Activated CD4-positive, alpha-beta T cell treated with anti-CD3 and anti-CD28 coated beads, Interleukin-2, amount 50 U/mL, for 48 hours (primary cell): ENCODE measurements around the gene TAS2R60.
"Not testable (repeated sequence)": the region's sequence is repeated elsewhere in the genome, so short reads cannot be mapped to it uniquely, and the experiment has no call there.

Source experiments
- DNase-seq, 2 experiments: peaks; one replicate each; pipeline ENCODE4 v3.0.0-alpha.2; 2020

TAS2R60 gene, protein sequence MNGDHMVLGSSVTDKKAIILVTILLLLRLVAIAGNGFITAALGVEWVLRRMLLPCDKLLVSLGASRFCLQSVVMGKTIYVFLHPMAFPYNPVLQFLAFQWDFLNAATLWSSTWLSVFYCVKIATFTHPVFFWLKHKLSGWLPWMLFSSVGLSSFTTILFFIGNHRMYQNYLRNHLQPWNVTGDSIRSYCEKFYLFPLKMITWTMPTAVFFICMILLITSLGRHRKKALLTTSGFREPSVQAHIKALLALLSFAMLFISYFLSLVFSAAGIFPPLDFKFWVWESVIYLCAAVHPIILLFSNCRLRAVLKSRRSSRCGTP

DNA sequence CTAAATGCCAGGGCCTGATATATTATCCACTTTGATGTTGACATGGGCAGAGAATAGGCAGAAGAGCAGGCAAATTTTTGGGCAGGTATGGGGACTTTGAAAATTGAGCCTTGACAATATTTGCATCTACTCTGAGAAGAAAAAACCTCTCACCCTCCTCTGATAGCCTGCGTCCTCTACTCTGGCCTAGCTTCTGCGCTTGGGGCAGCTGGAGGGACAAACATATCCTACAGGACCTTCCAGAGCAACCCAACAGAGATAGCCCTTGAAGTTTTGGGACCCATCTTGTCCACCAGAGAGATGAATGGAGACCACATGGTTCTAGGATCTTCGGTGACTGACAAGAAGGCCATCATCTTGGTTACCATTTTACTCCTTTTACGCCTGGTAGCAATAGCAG lies at the start of gene TAS2R60:
TSS of gene TAS2R60 (plus strand) at position 301 of the 400 bp plus-strand sequence. CDS start at position 301, 0 bp downstream.
- DNase-seq: no peak

DNA sequence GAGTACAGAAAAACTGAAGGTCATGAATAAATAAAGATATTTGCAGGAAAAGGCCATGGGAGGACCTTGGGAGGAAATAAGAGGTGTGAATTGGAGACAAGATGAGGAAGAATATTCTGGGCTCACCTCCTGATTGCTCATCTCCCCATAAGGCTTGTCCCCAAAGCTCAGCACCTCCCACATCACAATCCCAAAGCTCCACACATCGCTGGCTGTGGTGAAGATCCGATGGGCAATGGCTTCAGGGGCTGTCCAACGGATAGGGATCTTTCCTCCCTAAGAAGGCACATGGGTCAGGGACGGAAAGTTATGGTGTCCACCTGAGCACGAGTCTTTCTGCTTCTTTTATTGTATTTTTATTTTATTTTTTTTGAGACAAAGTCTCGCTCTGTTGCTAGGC lies 49.2 kb upstream of the TAS2R60 start:
- no peak for DNase-seq

DNA sequence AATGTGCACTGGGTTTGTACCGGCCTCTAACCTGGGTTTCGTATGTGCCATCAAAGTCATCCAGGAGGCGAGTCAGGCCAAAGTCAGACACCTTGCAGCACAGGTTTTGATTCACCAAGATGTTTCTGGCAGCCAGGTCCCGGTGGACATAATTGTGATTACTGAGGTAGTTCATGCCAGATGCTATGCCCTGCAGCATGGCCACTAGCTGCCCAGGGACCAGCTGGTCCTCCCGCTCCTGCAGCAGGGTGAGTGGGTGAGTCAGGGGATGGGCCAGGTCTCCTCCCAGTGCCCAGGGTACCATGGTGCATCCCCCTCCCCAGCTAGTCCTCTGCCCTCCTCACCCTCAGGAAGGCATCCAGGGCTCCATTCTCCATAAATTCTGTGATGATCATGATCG lies 48.5 kb upstream of the TAS2R60 start:
- DNase-seq: no peak

DNA sequence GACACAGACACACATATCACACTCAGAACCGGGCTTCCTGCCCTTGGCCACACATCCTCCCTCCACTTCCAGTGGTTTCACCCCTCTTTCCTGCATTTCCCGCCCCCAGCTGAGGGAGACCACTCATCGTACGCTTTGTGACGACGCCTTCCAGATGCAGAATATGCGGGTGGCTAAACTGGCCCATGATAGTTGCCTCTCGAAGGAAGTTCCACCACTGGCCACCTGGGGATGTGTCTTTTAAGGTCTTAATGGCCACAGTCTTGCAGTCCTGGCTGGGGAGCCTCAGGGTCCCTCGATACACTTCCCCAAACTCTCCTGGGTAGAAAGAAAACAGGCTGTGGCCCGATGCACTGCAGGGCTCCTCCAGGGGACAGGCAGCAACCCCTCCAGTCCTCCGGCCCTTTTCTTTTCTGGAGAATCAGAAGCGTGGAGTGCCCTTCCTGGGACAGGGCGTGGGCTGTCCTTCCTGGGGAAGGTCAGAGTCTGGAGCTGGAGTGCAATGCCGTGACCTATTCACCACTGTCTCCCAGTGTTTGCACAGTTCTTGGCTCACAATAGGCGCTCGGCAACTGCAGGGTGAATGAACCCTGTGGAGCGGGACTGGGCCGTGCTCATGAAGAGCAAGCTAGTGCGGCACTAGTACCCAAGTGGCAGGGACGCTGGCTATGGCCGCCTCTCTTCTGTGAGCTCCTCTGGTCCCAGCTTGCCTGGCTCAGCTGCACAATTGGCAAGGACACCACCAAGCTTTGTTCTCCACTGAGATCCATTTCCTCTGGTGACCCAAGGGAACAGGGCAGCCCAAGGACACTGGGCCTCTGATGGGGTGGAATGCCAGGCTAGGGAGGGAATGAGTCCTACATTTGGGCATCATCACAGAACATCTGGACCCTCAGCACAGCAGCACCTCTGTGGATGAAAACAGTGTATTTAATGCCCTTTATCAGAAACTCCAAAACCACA lies 47.8 kb upstream of the TAS2R60 start:
- no peak for DNase-seq

DNA sequence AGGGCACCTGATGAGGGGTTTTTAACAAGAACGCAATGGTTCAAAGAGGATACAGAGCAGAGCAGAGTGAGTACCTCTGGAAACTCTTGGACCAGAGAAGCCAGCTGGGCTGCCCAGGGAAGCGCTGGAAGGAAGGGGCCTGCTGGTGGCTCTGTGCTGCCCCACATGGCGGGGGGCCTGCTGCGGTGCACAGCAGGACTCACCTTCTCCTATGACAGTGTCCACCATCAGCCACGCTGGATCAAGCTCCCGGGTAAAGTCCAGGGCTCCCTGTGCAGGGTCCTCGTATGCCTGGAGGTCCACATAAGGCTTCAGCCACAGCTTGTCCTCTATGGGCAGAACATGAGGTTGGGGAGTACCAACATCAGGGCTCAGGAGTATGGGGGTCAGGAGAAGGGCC lies 47.1 kb upstream of the TAS2R60 start:
- DNase-seq: no peak

DNA sequence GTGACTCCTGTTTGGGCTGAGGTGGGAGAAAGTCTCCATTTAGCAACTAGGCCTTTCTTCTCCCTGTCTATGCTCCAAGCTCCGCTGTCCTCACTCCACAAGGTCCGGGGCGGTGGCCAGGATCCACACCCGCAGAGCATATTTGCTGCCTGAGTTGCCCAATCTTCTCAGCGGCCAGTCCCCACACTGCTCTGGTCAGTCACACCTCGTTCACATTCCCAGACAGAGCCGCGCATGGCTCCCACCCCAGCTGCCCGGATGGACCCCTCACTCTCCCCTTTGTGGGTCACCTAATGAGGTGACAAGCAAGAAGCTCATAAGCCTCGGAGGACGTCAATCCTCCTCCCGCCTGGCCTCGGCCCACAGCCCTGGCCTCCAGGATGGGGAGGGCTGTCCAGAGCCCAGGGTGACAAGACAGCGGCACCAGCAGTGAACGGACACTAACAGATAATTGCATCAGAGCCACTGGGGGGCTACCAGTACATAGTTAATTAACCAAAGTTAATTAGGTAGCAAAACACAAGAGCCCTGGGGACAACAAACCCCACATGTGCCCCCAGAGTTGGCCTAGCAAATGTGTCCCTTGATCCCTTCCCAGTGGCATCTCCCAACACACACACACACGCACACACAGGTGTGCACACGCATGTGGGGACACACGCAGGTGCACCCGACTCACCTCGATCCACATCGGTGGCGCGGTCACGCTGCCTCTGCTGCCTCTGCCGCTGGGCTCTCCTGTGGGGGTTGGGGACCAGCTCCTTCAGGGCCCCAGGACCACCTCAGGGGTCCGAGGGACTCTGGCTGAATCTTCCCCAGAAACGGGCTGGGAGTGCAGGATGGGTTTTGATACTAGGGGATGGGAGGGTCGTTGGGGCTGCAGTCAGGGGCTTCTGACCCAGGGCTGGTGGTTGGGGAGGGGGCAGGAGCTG lies 46.4 kb upstream of the TAS2R60 start:
- no peak for DNase-seq

DNA sequence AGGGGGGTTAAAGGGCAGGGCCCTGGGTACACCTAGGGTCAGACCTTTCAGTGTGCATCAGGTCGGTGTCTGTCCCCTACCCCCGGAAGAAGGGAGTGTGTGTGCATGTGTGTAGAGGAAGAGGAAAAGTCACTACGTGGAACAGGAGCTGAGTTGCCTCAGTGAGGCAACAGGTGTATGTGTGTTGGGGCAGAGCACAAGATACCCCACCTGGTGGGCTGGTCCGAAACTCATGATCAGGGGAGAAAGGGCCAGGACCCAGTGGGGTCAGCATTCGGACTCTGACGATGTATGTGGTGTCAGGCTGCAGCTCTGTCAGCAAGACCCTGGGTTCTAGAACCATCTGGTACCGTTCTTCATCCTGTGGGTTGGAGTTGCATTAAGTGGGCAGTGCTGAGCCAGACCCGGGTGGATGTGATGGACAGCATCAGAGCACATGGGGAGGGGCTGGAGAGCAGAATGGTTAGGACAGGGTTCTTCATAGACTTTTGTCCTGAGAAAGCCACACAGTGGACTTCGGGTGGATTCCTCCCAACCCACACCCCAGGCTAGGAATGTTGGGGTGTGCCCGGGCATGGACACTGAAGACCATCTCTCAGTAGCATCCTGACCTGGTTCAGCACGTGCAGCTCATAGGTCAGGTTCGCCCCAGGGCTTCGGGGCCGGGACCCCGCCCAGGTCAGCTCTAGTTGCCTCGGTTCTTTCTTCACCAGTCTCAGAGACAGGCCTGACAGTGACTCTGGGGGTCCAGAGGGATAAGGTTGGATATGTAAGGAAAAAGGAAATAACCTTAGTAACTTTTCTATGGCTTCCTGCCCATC lies 45.3 kb upstream of the TAS2R60 start:
- no peak for DNase-seq

DNA sequence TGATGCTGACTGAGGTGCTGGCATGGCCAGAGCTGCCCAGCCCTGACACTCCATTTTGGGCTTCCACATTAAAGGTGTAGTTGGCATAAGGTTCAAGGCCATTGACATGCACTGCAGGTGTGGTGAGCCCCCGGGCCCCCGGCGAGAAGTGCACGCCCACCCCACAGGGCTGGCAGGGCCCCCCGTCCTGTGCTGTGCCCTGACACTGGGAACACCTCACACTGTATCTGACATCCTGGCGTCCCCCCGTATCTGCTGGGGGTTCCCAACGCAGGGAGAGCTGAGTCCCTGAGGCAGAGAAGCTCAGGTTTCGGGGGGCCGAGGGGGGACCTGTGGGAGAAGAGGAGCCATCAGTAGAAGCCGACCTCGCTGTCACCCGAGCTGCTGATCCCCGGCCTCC lies 44.6 kb upstream of the TAS2R60 start:
- DNase-seq: no peak

DNA sequence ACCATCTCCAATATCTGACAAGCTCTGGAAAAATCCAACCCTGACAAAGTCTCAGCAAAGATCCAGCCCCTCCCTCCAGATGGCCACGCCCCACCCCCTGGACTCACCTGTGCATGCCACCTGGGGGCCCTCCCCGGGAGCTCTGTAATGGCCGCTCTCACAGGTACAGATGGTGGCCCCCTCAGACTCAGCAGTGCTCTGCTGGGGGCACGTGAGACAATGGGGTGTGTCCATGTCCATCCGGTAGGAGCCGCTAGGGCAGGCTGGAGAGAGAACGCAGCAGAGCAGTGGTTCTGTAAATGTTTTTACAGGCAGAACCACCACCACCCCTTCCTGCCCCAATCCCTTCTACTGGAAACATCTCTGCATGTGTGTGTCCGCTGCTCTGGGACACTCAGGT lies 44.1 kb upstream of the TAS2R60 start:
- DNase-seq: no peak

DNA sequence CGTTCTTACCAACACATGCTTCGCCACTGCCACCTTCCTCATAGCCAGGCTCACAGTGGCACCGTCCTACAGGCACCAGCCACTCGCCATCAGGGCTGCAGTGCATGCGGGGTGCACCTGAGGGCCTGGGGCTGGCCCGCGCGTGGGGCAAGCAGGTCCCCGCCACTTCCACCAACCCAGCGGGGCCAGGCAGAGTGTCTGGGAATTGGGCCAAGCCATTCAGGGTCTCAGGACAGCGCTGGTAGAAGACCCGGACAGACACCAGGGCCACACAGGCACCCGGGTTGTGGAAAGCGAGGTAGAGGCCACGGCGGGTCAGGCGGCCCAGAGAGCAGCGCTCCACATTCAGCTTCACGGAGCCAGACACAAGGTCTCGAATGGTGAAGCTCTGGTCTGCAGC lies 43.6 kb upstream of the TAS2R60 start:
- DNase-seq: no peak

DNA sequence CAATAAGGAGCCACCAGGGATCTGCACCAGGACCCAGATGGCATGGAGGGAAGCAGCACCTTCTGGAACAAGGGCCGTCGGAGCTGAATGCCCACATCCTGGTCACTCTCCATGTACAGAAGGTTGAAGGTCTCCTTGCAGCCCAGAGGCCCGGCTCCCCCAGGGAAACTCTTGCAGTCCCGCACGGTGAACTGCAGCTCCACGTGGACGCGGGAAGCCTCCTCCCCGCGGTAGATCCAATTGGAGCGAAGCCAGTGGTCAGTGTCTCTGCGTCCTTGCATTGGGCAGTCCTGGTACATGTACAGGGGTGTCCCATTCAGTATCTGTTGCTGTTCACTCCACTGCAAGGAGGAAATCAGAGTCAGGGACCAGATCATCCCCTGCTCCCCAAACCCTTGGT lies 42.0 kb upstream of the TAS2R60 start:
- DNase-seq: no peak

DNA sequence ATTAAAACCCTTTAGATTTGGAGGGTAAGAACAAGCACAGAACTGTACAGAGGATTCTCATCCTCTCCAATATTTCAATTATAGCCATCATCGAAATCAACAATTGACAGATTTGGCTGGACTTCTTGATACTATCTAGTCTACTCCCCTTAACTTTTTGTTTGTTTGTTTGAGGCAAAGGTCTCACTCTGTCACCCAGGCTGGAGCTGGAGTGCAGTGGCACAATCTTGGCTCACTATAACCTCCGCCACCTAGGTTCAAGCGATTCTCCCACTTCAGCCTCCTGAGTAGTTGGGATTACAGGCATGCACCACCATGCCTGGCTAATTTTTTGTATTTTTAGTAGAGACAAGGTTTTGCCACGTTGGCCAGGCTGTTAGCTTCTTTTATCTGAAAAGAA lies 41.0 kb upstream of the TAS2R60 start:
- not testable (repeated sequence) for DNase-seq

DNA sequence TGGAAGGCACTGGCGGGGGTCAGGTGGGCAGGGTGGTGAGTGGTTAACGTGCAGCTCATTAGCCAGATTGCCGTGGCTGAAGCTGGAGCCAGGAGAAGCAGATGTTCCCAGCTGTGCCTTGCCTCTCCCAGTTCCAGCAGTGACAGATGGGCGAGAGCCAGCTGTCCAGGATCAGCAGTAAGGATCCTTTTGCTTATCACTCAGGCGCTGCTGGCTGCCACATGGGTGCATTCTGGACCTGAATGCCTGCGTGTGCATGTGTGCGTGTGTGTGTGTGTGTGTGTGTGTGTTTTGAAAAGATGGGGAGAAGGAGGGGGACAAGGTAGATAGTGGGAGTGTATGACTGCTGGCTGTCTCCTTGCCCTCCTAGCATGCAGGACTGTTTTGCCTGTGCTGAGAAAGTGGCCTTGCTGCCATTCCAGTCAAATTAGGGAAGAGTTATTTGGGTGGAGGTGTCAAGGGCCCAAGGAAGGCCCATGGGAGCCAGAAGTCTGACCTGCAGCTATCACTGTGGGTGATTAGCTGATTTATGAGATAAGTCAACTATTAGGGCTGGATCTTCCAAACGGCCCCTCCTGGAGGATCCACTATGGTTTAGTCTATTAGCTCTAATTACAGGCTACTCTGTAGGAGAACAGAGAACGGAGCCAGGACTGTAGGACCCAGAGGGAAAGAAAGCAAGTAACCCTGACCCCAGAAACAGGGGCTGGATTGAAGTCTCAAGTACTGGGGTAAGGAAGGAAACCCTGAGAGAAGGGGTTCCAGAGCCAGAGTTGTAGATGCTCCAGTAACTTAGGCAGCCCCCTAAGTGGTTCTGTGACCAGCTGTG lies 37.9 kb upstream of the TAS2R60 start:
- DNase-seq: no peak

DNA sequence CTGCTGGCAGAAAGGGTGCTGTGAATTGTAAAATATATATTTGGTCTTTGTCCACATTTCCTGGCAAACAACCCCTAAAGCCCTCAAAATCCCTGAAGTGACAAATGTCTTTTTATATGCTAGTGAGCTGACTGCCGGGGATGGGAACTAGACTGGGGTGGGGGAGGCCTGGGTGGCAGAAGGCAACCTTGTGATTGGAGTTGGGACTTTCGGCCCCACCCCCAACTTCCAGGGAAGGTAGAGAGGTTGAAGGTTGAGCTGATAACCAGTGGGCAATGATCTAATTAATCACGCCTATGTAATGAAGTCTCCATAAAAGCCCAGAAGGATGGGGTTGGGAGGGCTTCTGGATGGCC lies 37.3 kb upstream of the TAS2R60 start:
- no peak for DNase-seq

DNA sequence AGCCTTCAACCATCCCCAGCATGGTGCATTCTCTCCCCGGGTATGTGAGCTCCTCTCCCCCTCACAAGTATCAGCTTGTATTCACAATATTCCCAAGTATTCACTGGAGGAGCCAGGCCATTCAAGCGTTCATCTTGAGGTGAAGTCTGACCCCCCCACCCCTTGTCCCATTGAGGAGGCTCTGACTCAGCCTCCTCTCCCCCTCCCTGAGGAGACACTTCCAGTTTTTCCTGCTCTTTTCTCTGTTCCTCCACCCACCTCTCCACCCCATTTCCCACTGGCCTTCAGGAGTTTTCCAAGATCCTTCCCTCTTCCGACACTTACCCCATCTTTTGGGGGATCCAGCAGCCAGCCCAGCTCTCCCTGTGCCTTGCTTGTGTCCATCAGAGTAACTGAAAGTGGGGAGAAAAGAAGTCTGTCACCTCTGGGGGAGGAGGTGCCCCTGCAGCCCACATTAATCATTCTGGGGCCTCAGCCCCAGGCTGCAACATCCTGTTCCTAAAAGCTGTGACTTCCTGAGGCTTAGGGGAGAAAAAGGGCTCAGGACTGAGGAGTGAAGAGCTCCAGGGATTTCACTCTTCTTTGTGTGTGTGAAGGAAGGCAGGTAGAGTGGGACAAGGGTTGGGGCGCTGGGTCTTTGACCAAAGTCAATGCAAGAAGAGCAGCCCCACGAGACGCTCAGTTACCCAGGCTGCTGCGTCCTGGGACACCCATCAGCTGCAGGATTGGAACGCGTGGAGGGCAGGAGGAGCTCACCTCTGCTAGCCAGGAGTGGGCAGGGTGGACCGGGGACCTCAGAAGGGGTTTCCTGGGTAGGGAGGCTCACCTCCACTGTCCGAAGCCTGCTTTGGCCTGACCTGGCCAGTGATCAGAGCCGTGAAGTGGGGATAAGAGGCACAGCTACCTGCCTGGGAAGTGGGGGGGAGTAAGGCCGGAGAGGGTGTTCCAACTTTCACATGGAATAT lies 35.7 kb upstream of the TAS2R60 start:
- DNase-seq: peak in 1 of 2 experiments; percentile 32

DNA sequence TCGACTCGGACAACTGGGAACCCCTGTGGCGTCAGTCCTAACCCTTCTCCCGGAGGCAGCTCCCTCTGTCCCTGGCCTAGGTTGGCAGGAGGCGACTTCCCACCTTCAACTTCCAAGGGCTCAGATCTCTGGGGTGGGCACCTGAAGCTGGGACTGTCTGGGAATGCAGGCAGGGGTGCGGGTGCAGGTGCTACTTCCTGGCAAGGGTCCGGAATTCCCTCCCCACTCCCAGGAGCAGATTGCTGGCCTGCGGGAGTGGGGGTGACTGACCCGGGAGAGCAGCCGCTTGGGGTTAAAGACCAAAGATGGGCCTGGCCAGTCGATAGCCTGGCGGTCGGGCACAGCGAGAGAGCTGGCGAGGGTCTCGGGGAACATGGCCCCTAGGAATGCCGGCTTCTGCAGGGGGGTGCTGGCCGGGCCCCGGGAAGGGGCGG lies 35.0 kb upstream of the TAS2R60 start:
- DNase-seq: no peak

DNA sequence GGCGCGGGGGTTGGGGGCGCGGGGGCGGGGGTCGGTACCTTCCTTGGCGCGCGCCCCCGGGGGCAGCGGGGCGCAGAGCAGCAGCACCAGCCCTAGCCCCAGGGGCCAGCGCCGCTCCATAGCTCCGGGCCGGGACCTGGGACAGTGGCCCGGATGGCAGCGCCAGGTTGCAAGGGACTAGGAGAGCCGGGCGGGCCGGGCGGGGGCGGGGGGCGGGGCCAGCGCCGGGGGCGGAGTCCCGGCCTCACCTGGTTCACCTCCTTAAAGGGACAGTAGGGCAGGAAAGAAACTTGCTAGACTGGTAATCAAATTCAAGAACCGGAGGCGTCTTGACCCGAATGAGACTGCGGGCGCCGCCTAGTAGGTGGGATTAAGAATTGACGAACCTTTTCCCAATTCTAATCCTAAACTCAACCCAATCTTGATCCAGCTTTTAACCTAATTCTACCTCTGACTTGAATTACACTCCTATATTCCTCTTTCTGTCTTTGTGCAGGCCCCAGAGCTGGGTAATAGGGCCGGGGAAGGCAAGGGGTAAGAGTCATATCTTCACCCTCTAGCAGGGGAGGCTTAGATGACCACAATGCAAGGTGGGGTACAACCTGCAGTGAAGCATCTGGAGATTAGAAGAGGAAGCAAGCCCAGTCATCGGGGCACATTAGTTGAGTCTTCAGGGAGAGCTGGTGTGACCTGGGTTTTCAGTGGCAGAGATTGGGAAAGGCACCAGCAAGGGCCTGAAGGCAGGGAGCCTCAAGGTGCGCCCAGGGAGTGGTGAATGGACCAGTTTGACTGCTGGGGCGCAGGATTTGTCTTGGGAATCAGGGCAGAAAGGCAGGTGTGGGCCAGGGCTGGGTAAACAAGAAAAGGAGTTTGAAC lies 34.3 kb upstream of the TAS2R60 start, which contains the start of gene EPHA1:
TSS of gene EPHA1 (minus strand) at position 171 of the 876 bp plus-strand sequence. CDS start at position 120, 51 bp downstream.
- DNase-seq: peak; percentile 41 to 56

DNA sequence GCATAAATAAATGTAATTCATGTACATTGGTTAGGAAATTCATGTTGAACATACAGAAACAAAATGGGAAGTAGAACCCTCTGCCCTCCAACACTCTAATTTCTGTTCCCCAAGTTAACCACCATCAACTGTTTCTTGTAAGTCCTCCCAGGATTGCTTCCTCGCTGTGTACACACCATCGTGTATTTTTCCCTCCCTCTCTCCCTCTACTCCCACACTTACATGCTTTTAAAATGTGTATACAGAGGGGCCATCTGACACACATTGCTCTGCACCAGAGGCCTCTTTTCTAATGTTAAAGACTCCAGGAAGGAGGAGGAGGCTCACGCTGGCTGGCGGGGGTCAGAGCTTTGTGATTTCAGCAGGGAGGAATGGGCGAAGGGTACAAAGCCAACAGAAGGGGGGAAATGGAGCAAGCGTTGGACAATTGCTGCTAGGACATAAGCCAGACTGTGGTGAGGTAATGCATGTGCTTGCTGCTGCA lies 32.7 kb upstream of the TAS2R60 start:
- DNase-seq: no peak
